Measurements from ENCODE around the gene RBM44. TPM values are rescaled to one million over a fixed set of nuclear protein-coding genes. Genes with fewer than 3 reads are reported as not detected.

The RBM44 gene
- total RNA-seq, 1 experiment from 2014 or later = 0.94 TPM

GRCh38 chr2:237873897-237874551, 75.4 kb downstream of the RBM44 start:
- Histone ChIP-seq H2AFZ (no peak overlapping the region), H3K27ac (peak overlapping the region; percentile 78), H3K4me2 (peak overlapping the region; percentile 86), H3K4me3 (peak overlapping the region; percentile 25; the same call in 1 of the 2 replicates), H4K20me1 (ENCODE audit: insufficient read depth) (no peaks in the 10 kb centered on the region), H3K9me2 (ENCODE audit: insufficient read depth) (no peaks in the 10 kb centered on the region), H3K4me1 (replicated peaks; ENCODE audit: insufficient read depth) (peaks cover 56% of the 10 kb centered on the region), H3K9me3 (ENCODE audit: insufficient read depth, low read depth) (no peaks in the 10 kb centered on the region), H3K36me3 (ENCODE audit: low read depth) (no peaks in the 10 kb centered on the region), H3K79me2 (ENCODE audit: low read depth) (peaks cover 68% of the 10 kb centered on the region), H3F3A (ENCODE audit: insufficient read depth, low read depth) (peaks cover 23% of the 10 kb centered on the region; the same call in 1 of the 2 replicates), H3K27me3 (ENCODE audit: insufficient read depth, low read depth) (no peaks in the 10 kb centered on the region)
- POLR2A ChIA-PET (ENCODE audit: unreplicated experiment) = no interaction called here
- intact Hi-C loops (cut with micrococcal nuclease; ENCODE audit: unreplicated experiment) = no loop called here
- CTCF ChIA-PET = interaction anchor here (0.9 kb wide), 1 partner anchor 22 kb away, joined by 3 read pairs; no protein-coding TSS in a partner anchor
- no TSS peak for BruUV-seq (replicated peaks)
- no peak for DNase-seq
- TF ChIP-seq CTCF (conservative IDR thresholded peaks at IDR 0.05) = no peak
- no peak for TF ChIP-seq EZH2 (IDR thresholded peaks at IDR 0.05; ENCODE audit: low read depth)

GRCh38 chr2:237874585-237875161, 76.1 kb downstream of the RBM44 start:
- Histone ChIP-seq H3K27ac (peak overlapping the region; percentile 78), H4K20me1 (ENCODE audit: insufficient read depth) (no peaks in the 10 kb centered on the region), H3K79me2 (ENCODE audit: low read depth) (peaks cover 62% of the 10 kb centered on the region), H3K9me3 (ENCODE audit: insufficient read depth, low read depth) (no peaks in the 10 kb centered on the region), H3K36me3 (ENCODE audit: low read depth) (no peaks in the 10 kb centered on the region), H3K4me3 (peak overlapping the region; percentile 42; the same call in 1 of the 2 replicates), H3K27me3 (ENCODE audit: insufficient read depth, low read depth) (no peaks in the 10 kb centered on the region), H3K9me2 (ENCODE audit: insufficient read depth) (no peaks in the 10 kb centered on the region), H3K4me2 (peak overlapping the region; percentile 86), H2AFZ (peak overlapping the region; percentile 70; the same call in 1 of the 2 replicates), H3F3A (ENCODE audit: insufficient read depth, low read depth) (peaks cover 23% of the 10 kb centered on the region; the same call in 1 of the 2 replicates), H3K4me1 (replicated peaks; ENCODE audit: insufficient read depth) (peaks cover 51% of the 10 kb centered on the region)
- DNase-seq = peak; percentile 89 to 97
- BruUV-seq (replicated peaks) = no TSS peak
- no peak for TF ChIP-seq CTCF (conservative IDR thresholded peaks at IDR 0.05)
- no peak for TF ChIP-seq EZH2 (IDR thresholded peaks at IDR 0.05; ENCODE audit: low read depth)
- ChIA-PET POLR2A (ENCODE audit: unreplicated experiment) (interaction anchor here (0.5 kb wide), 1 partner anchor 61 kb away, joined by 3 read pairs; no protein-coding TSS in a partner anchor), CTCF (interaction anchor here (0.9 kb wide), 1 partner anchor 21 kb away, joined by 3 read pairs; no protein-coding TSS in a partner anchor)
- intact Hi-C loops (cut with micrococcal nuclease; ENCODE audit: unreplicated experiment) = no loop called here

- Histone ChIP-seq H3K9me3 (ENCODE audit: insufficient read depth, low read depth) (no peaks in the 10 kb centered on the region), H4K20me1 (ENCODE audit: insufficient read depth) (no peaks in the 10 kb centered on the region), H3K79me2 (ENCODE audit: low read depth) (peaks cover 54% of the 10 kb centered on the region), H3K36me3 (ENCODE audit: low read depth) (no peaks in the 10 kb centered on the region), H3F3A (ENCODE audit: insufficient read depth, low read depth) (peaks cover 25% of the 10 kb centered on the region; the same call in 1 of the 2 replicates), H3K27me3 (ENCODE audit: insufficient read depth, low read depth) (no peaks in the 10 kb centered on the region), H3K4me1 (replicated peaks; ENCODE audit: insufficient read depth) (peaks cover 44% of the 10 kb centered on the region), H3K4me2 (peak overlapping the region; percentile 86), H3K4me3 (no peak overlapping the region; the same call in 1 of the 2 replicates), H3K27ac (peak overlapping the region; percentile 78), H2AFZ (no peak overlapping the region), H3K9me2 (ENCODE audit: insufficient read depth) (no peaks in the 10 kb centered on the region)
- no peak for TF ChIP-seq CTCF (conservative IDR thresholded peaks at IDR 0.05)
- no peak for TF ChIP-seq EZH2 (IDR thresholded peaks at IDR 0.05; ENCODE audit: low read depth)
- intact Hi-C loops (cut with micrococcal nuclease; ENCODE audit: unreplicated experiment) = no loop called here
- no TSS peak for BruUV-seq (replicated peaks)
- POLR2A ChIA-PET (ENCODE audit: unreplicated experiment) = interaction anchor here (0.6 kb wide), 1 partner anchor 235 kb away, joined by 4 read pairs; no protein-coding TSS in a partner anchor
- DNase-seq = no peak
- CTCF ChIA-PET = interaction anchor here (0.5 kb wide), 2 partner anchors 12 to 252 kb away, joined by 3 to 5 read pairs; no protein-coding TSS in a partner anchor
Observed at GRCh38 chr2:237875256-237876060, 76.9 kb downstream of the RBM44 start.

Measured in PC-9 (cell line).